A549 (cell line): ENCODE results near the gene AGTRAP. TPM values are rescaled to one million over a fixed set of nuclear protein-coding genes. Genes with fewer than 3 reads are reported as not detected.

ENCODE experiments used
- ATAC-seq, 2 experiments: fragments of 200-7000 bp in 1 of 2; fragments of >200 bp in 1 of 2; cut with Nextera tagmentation in 1 of 2; cut with Tn5 transposase in 1 of 2; 3 replicates each; pipeline versions ENCODE4 v1.8.0 to v1.9.1; 2018 to 2020; ENCODE audit warnings: mild to moderate bottlenecking in 1 of 2, moderate library complexity in 1 of 2
- CTCF ChIA-PET: fragments of 300-600 bp; sonication (Branson Sonifier 250); formaldehyde crosslinking; extraction: SDS; loops from one replicate; lab custom pipeline; 2021; ENCODE audit warnings: antibody characterized with exemption, inconsistent platforms; lab: Yijun Ruan, JAX
- POLR2A ChIA-PET: fragments of 350-600 bp; formaldehyde crosslinking; extraction: SDS; loops from one replicate; lab custom pipeline; 2021; ENCODE audit warnings: antibody characterized with exemption, inconsistent platforms; lab: Yijun Ruan, JAX
- DNase-seq, 2 experiments: peaks; one replicate each; pipeline versions ENCODE4 v3.0.0 to v3.0.0-alpha.2; 2011 to 2016; ENCODE audit warnings: low read depth in 1 of 2, low spot score in 1 of 2
- FAIRE-seq: peaks from 2 replicates; lab custom pipeline; 2011; peaks lifted over from hg19 to GRCh38; lab: Jason Lieb, UNC
- H3K27ac ChIP-seq, 2 experiments: fragments of >200 bp; sonication (Bioruptor Twin); formaldehyde crosslinking; 3 replicates each; pipeline ENCODE4 v1.5.1; 2016 to 2017
- H3K4me1 ChIP-seq: fragments of >200 bp; sonication (Bioruptor Twin); formaldehyde crosslinking; 3 replicates; pipeline ENCODE4 v1.6.1; 2016
- H3K4me2 ChIP-seq: fragments of >200 bp; sonication (Bioruptor Twin); formaldehyde crosslinking; 3 replicates; pipeline ENCODE4 v1.6.1; 2016
- H3K4me3 ChIP-seq: fragments of >200 bp; sonication (Bioruptor Twin); formaldehyde crosslinking; 3 replicates; pipeline ENCODE4 v1.5.1; 2016
- H3K9me3 ChIP-seq: fragments of >200 bp; sonication (Bioruptor Twin); formaldehyde crosslinking; 3 replicates; pipeline ENCODE4 v1.6.1; 2016
- ATOH8 ChIP-seq: fragments of 250-450 bp; sonication (Bioruptor Pico); IDR thresholded peaks from 2 replicates; pipeline ENCODE4 v1.5.0; 2020; ENCODE audit warnings: low read depth, mild to moderate bottlenecking, moderate library complexity
- BCL3 ChIP-seq: fragments of >200 bp; sonication (Bioruptor Twin); formaldehyde crosslinking; IDR thresholded peaks from 3 replicates; pipeline ENCODE4 v1.6.1; 2016
- EP300 ChIP-seq, 2 experiments: fragments of >200 bp; sonication (Bioruptor Twin); formaldehyde crosslinking; IDR thresholded peaks; 2 replicates in 1 of 2; 3 replicates in 1 of 2; pipeline ENCODE4 v1.6.1; 2016 to 2017
- ESRRA ChIP-seq: fragments of 150-350 bp; IDR thresholded peaks from 2 replicates; pipeline ENCODE4 v1.6.1; 2014; ENCODE audit warnings: mild to moderate bottlenecking, low read length, borderline replicate concordance
- FOSL2 ChIP-seq, 2 experiments: fragments of 450-650 bp in 1 of 2; fragments of >200 bp in 1 of 2; sonication (Bioruptor Twin) in 1 of 2; formaldehyde crosslinking; IDR thresholded peaks; 2 replicates each; pipeline versions ENCODE4 v1.5.0 to v1.6.1; 2016 to 2020; ENCODE audit warnings: mild to moderate bottlenecking in 1 of 2, moderate library complexity in 1 of 2
- GATA3 ChIP-seq: IDR thresholded peaks from 2 replicates; pipeline ENCODE4 v1.6.1; 2012; ENCODE audit warnings: borderline replicate concordance
- HES2 ChIP-seq: fragments of >200 bp; sonication (Bioruptor Twin); formaldehyde crosslinking; IDR thresholded peaks from 2 replicates; pipeline ENCODE4 v1.6.1; 2016
- HEYL ChIP-seq: fragments of 250-450 bp; sonication (Bioruptor Pico); IDR thresholded peaks from 2 replicates; pipeline ENCODE4 v1.8.0; 2021; ENCODE audit warnings: mild to moderate bottlenecking, moderate library complexity
- JUN ChIP-seq, 2 experiments: fragments of >200 bp; sonication (Bioruptor Twin); formaldehyde crosslinking; IDR thresholded peaks; 2 replicates in 1 of 2; 3 replicates in 1 of 2; pipeline ENCODE4 v1.6.1; 2016 to 2017
- KDM5A ChIP-seq: fragments of 200-600 bp; sonication (generic); IDR thresholded peaks from 2 replicates; pipeline ENCODE4 v1.6.1; 2016; ENCODE audit warnings: antibody characterized with exemption, mild to moderate bottlenecking
- MYC ChIP-seq: IDR thresholded peaks from 2 replicates; pipeline ENCODE4 v1.6.1; 2012; ENCODE audit warnings: mild to moderate bottlenecking, inconsistent platforms, low read length, improper control_type of control experiment, borderline replicate concordance
- NFE2L2 ChIP-seq: fragments of 150-350 bp; conservative IDR thresholded peaks from 2 replicates; pipeline ENCODE4 v1.6.1; 2014; ENCODE audit warnings: low read length
- NPAS2 ChIP-seq: fragments of 250-450 bp; sonication (Bioruptor Pico); IDR thresholded peaks from 2 replicates; pipeline ENCODE4 v1.8.0; 2022; ENCODE audit warnings: mild to moderate bottlenecking, moderate library complexity, borderline replicate concordance
- PHF8 ChIP-seq: fragments of 200-600 bp; sonication (generic); IDR thresholded peaks from 2 replicates; pipeline ENCODE4 v1.6.1; 2016; ENCODE audit warnings: low read depth, mild to moderate bottlenecking, antibody characterized with exemption, moderate library complexity, borderline replicate concordance
- POLR2A ChIP-seq: IDR thresholded peaks from 2 replicates; pipeline ENCODE4 v1.6.1; 2012; ENCODE audit warnings: mild to moderate bottlenecking, low read length
- POLR2AphosphoS2 ChIP-seq: conservative IDR thresholded peaks from 2 replicates; pipeline ENCODE4 v1.6.1; 2012; ENCODE audit warnings: low read length, improper control_type of control experiment, inconsistent platforms
- ZFP36 ChIP-seq: fragments of 450-650 bp; IDR thresholded peaks from 2 replicates; pipeline ENCODE4 v1.6.1; 2014; ENCODE audit warnings: borderline replicate concordance; ENCODE audit not compliant: partially characterized antibody
- ZNF302 ChIP-seq: fragments of 250-450 bp; sonication (Bioruptor Pico); IDR thresholded peaks from 2 replicates; pipeline ENCODE4 v1.9.0; 2021; ENCODE audit warnings: inconsistent platforms, mild to moderate bottlenecking, moderate library complexity
- WGBS: methylation state at CpG from one replicate; pipeline ENCODE4 v1.1.6; 2017; ENCODE audit errors: missing lambda C conversion rate; 5-methylcytosine and 5-hydroxymethylcytosine counted together
- polyA plus RNA-seq, 4 experiments: library from polyadenylated mRNA; depleted of rRNA in 3 of 4; stranded (reverse); fragments of >200 nt; fragmentation: RNase III in 1 of 4; extraction: RNeasy Plus Mini Kit Qiagen cat#74134 plus additional on column Dnase treatment in 1 of 4; gene quantifications; 2 replicates in 3 of 4; 3 replicates in 1 of 4; pipeline ENCODE4 v1.2.3, GENCODE V29; 2011 to 2017
- TF ChIP-seq, protein P1 (sequence below): fragments of 450-650 bp; IDR thresholded peaks from 2 replicates; pipeline ENCODE4 v1.6.1; 2014; ENCODE audit warnings: antibody characterized with exemption
- TF ChIP-seq, protein P2 (sequence below): IDR thresholded peaks from 2 replicates; pipeline ENCODE4 v1.6.1; 2012; ENCODE audit warnings: low read depth, borderline replicate concordance
- TF ChIP-seq, protein P3 (sequence below): fragments of 250-450 bp; sonication (Bioruptor Pico); IDR thresholded peaks from 2 replicates; pipeline ENCODE4 v1.5.0; 2021; ENCODE audit warnings: mild to moderate bottlenecking, moderate library complexity, borderline replicate concordance
- TF ChIP-seq, protein P4 (sequence below): IDR thresholded peaks from 2 replicates; pipeline ENCODE4 v1.6.1; 2012
- TF ChIP-seq, protein P5 (sequence below): fragments of >200 bp; sonication (Bioruptor Twin); formaldehyde crosslinking; IDR thresholded peaks from 3 replicates; pipeline ENCODE4 v1.5.1; 2016
- TF ChIP-seq, protein P6 (sequence below): fragments of 200-600 bp; sonication (generic); IDR thresholded peaks from 2 replicates; pipeline ENCODE4 v1.6.1; 2016; ENCODE audit warnings: antibody characterized with exemption, mild to moderate bottlenecking, moderate library complexity

Gene AGTRAP
- polyA plus RNA-seq, 2 of the 4 experiments (the other 2 are of a cell fraction) = 26.9 to 57.5 TPM

- Histone ChIP-seq H3K9me3 (no peaks in the 10 kb centered on the region), H3K27ac (no peak overlapping the region), H3K4me3 (no peak overlapping the region), H3K4me1 (peaks cover 14% of the 10 kb centered on the region), H3K4me2 (no peak overlapping the region)
- no peak for FAIRE-seq
- ChIA-PET CTCF (interaction anchor here (1.2 kb wide), 1 partner anchor 91 kb away, joined by 3 read pairs; no protein-coding TSS in a partner anchor), POLR2A (no interaction called here)
- WGBS = 90% methylated on average over 5 of the region's 5 CpGs
- DNase-seq = no peak
- TF ChIP-seq JUN (IDR thresholded peaks at IDR 0.05) = no peak
- no peak for TF ChIP-seq HES2
- TF ChIP-seq ESRRA = no peak
- TF ChIP-seq GATA3 = no peak
- no peak for TF ChIP-seq MYC
- TF ChIP-seq, protein P1, sequence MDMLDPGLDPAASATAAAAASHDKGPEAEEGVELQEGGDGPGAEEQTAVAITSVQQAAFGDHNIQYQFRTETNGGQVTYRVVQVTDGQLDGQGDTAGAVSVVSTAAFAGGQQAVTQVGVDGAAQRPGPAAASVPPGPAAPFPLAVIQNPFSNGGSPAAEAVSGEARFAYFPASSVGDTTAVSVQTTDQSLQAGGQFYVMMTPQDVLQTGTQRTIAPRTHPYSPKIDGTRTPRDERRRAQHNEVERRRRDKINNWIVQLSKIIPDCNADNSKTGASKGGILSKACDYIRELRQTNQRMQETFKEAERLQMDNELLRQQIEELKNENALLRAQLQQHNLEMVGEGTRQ = no peak
- no peak for TF ChIP-seq ZNF302
- no peak for TF ChIP-seq FOSL2 (IDR thresholded peaks at IDR 0.05)
- no peak for TF ChIP-seq FOSL2 (CRISPR knock-in tag; IDR thresholded peaks at IDR 0.05)
- no peak for TF ChIP-seq POLR2AphosphoS2
- no peak for TF ChIP-seq ZFP36
- TF ChIP-seq, protein P2, sequence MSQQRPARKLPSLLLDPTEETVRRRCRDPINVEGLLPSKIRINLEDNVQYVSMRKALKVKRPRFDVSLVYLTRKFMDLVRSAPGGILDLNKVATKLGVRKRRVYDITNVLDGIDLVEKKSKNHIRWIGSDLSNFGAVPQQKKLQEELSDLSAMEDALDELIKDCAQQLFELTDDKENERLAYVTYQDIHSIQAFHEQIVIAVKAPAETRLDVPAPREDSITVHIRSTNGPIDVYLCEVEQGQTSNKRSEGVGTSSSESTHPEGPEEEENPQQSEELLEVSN = no peak
- no peak for TF ChIP-seq ATOH8
- no peak for TF ChIP-seq KDM5A
- TF ChIP-seq, protein P3, sequence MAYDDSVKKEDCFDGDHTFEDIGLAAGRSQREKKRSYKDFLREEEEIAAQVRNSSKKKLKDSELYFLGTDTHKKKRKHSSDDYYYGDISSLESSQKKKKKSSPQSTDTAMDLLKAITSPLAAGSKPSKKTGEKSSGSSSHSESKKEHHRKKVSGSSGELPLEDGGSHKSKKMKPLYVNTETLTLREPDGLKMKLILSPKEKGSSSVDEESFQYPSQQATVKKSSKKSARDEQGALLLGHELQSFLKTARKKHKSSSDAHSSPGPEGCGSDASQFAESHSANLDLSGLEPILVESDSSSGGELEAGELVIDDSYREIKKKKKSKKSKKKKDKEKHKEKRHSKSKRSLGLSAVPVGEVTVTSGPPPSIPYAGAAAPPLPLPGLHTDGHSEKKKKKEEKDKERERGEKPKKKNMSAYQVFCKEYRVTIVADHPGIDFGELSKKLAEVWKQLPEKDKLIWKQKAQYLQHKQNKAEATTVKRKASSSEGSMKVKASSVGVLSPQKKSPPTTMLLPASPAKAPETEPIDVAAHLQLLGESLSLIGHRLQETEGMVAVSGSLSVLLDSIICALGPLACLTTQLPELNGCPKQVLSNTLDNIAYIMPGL (CRISPR knock-in tag) = no peak
- TF ChIP-seq, protein P4, sequence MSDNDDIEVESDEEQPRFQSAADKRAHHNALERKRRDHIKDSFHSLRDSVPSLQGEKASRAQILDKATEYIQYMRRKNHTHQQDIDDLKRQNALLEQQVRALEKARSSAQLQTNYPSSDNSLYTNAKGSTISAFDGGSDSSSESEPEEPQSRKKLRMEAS = no peak
- no peak for TF ChIP-seq HEYL (CRISPR knock-in tag)
- ATAC-seq = no peak
Observed at GRCh38 chr1:11741919-11742558, 6.1 kb downstream of the AGTRAP start.

DNA sequence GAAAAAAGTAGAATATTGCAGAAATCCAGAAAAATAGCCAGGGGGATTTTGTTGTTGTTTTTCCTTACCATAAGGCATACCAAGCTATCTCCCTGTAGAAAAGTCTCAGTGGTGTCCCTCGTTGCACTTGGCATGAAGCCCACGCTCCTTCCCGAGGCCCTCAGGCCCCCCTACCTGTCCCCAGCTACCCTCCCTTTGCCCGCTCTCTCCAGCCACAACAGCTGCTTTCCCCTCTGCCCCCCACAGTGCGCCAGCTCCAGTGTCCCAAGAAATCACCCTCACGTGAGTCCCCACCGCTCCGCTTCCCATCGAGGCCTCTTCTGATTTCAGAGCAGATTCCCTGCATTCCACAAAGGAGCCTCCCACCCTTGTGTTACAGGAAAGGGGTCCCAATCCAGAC is 8.4 kb downstream of the AGTRAP start:
- ATAC-seq (no peak), FAIRE-seq (no peak), DNase-seq (no peak)
- 78% methylated on average over 7 of the region's 9 CpGs for WGBS
- Histone ChIP-seq H3K4me2 (no peak overlapping the region), H3K4me1 (no peaks in the 10 kb centered on the region; the same call in 2 of the 3 replicates), H3K27ac (no peak overlapping the region), H3K4me3 (no peak overlapping the region), H3K9me3 (no peaks in the 10 kb centered on the region)
- ChIA-PET POLR2A (no interaction called here), CTCF (interaction anchor here (0.7 kb wide), 1 partner anchor 24 kb away, joined by 3 read pairs; no protein-coding TSS in a partner anchor)
- no peak for TF ChIP-seq EP300 (IDR thresholded peaks at IDR 0.05)
- no peak for TF ChIP-seq NPAS2
- TF ChIP-seq JUN (IDR thresholded peaks at IDR 0.05) = no peak
- no peak for TF ChIP-seq POLR2A
- TF ChIP-seq BCL3 = no peak
- no peak for TF ChIP-seq GATA3
- TF ChIP-seq, protein P5, sequence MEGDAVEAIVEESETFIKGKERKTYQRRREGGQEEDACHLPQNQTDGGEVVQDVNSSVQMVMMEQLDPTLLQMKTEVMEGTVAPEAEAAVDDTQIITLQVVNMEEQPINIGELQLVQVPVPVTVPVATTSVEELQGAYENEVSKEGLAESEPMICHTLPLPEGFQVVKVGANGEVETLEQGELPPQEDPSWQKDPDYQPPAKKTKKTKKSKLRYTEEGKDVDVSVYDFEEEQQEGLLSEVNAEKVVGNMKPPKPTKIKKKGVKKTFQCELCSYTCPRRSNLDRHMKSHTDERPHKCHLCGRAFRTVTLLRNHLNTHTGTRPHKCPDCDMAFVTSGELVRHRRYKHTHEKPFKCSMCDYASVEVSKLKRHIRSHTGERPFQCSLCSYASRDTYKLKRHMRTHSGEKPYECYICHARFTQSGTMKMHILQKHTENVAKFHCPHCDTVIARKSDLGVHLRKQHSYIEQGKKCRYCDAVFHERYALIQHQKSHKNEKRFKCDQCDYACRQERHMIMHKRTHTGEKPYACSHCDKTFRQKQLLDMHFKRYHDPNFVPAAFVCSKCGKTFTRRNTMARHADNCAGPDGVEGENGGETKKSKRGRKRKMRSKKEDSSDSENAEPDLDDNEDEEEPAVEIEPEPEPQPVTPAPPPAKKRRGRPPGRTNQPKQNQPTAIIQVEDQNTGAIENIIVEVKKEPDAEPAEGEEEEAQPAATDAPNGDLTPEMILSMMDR = no peak
- TF ChIP-seq PHF8 = no peak
- TF ChIP-seq, protein P6, sequence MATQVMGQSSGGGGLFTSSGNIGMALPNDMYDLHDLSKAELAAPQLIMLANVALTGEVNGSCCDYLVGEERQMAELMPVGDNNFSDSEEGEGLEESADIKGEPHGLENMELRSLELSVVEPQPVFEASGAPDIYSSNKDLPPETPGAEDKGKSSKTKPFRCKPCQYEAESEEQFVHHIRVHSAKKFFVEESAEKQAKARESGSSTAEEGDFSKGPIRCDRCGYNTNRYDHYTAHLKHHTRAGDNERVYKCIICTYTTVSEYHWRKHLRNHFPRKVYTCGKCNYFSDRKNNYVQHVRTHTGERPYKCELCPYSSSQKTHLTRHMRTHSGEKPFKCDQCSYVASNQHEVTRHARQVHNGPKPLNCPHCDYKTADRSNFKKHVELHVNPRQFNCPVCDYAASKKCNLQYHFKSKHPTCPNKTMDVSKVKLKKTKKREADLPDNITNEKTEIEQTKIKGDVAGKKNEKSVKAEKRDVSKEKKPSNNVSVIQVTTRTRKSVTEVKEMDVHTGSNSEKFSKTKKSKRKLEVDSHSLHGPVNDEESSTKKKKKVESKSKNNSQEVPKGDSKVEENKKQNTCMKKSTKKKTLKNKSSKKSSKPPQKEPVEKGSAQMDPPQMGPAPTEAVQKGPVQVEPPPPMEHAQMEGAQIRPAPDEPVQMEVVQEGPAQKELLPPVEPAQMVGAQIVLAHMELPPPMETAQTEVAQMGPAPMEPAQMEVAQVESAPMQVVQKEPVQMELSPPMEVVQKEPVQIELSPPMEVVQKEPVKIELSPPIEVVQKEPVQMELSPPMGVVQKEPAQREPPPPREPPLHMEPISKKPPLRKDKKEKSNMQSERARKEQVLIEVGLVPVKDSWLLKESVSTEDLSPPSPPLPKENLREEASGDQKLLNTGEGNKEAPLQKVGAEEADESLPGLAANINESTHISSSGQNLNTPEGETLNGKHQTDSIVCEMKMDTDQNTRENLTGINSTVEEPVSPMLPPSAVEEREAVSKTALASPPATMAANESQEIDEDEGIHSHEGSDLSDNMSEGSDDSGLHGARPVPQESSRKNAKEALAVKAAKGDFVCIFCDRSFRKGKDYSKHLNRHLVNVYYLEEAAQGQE = no peak
- no peak for TF ChIP-seq NFE2L2
- TF ChIP-seq, protein P4 = no peak
